Measurements from ENCODE around the gene CSF2.

The CSF2 gene

DNA sequence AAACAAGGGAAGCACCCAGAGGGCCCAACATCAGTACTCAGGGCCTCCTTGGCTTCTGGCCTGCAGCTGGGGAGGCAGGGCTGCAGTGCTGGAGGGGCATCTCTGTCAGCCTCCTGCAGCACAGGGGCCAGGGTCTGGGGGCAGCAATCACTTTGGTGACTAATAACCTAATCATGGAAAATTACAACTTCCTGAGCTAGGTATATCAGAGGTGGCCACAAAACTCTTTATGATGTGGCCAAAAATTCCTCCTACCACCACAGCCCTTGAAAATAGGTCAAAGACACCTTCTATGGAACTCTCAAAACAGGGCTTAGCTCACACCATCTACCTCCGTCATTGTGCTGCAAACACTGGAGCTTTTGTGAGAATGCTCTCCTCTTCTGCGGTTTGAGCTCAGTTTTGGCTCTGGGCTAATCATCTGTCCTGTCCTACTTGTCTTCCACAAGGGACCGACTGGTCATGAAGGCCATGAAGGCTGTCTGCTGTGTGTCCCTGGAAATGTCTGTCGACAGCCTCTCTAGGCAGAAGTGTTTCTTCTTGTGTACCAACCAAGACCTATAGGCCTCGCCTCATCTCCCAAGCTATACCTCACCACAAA is 28.6 kb downstream of the CSF2 start:
- H2BK12ac ChIP-seq (ENCODE audit: low read length in 2 of 2): peak overlapping the region; percentile 55 to 93
- no peak overlapping the region for H3K4me3 ChIP-seq (ENCODE audit: insufficient read depth in 1 of 2, low read depth in 1 of 2, low read length in 2 of 2)
- no peak for DNase-seq
- no peak overlapping the region for H3K27ac ChIP-seq (ENCODE audit: low read length, poor library complexity, severe bottlenecking)
- no peak overlapping the region for H3K4ac ChIP-seq (ENCODE audit: low read depth in 1 of 2, low read length in 2 of 2)
- no peak overlapping the region for H3K14ac ChIP-seq (ENCODE audit: low read length in 2 of 2)
- no peak overlapping the region for H2BK5ac ChIP-seq (ENCODE audit: low read depth, low read length, poor library complexity, severe bottlenecking)
- peak overlapping the region; percentile 47 for H4K91ac ChIP-seq (ENCODE audit: low read length)
- no peak overlapping the region for H3K9ac ChIP-seq (ENCODE audit: low read length)
- H4K8ac ChIP-seq (ENCODE audit: low read length): no peak overlapping the region
- no peaks in the 10 kb centered on the region for H3K27me3 ChIP-seq (ENCODE audit: control insufficient read depth in 1 of 2, insufficient read depth in 1 of 2, low read length in 2 of 2)
- H3K9me3 ChIP-seq (ENCODE audit: control insufficient read depth, low read length): no peaks in the 10 kb centered on the region
- WGBS: over 99% methylated on average over 4 of the region's 5 CpGs
- H3K4me1 ChIP-seq (ENCODE audit: control insufficient read depth, insufficient read depth, low read depth, low read length): peaks cover 15% of the 10 kb centered on the region
- H3K79me1 ChIP-seq (replicated peaks; ENCODE audit: low read length, poor library complexity, severe bottlenecking): no peaks in the 10 kb centered on the region
- no peak overlapping the region for H3K23ac ChIP-seq (ENCODE audit: low read length in 2 of 2)
- no peak overlapping the region for H2BK120ac ChIP-seq (ENCODE audit: low read depth, low read length)
- H2AFZ ChIP-seq (ENCODE audit: low read depth, low read length): no peak overlapping the region
- peak overlapping the region; percentile 44 for H2BK15ac ChIP-seq (ENCODE audit: low read depth, poor library complexity, severe bottlenecking)
- peak overlapping the region in 1 of 2 experiments; percentile 54 for H3K18ac ChIP-seq (ENCODE audit: low read depth in 1 of 2, low read length in 2 of 2)
- H3K36me3 ChIP-seq (ENCODE audit: control insufficient read depth in 1 of 2, insufficient read depth in 2 of 2, low read depth in 1 of 2, low read length in 2 of 2): no peaks in the 10 kb centered on the region
- H2AK5ac ChIP-seq (ENCODE audit: low read length, severe bottlenecking): no peak overlapping the region
- no peak overlapping the region for H3K4me2 ChIP-seq (ENCODE audit: low read length, poor library complexity, severe bottlenecking)

- H3K4me1 ChIP-seq (ENCODE audit: control insufficient read depth, insufficient read depth, low read depth, low read length): peaks cover 15% of the 10 kb centered on the region
- H2BK12ac ChIP-seq (ENCODE audit: low read length in 2 of 2): peak overlapping the region; percentile 20 to 91
- H3K23ac ChIP-seq (ENCODE audit: low read length in 2 of 2): no peak overlapping the region
- H3K36me3 ChIP-seq (ENCODE audit: control insufficient read depth in 1 of 2, insufficient read depth in 2 of 2, low read depth in 1 of 2, low read length in 2 of 2): no peaks in the 10 kb centered on the region
- no peak overlapping the region for H2BK120ac ChIP-seq (ENCODE audit: low read depth, low read length)
- H2BK5ac ChIP-seq (ENCODE audit: low read depth, low read length, poor library complexity, severe bottlenecking): no peak overlapping the region
- no peak overlapping the region for H3K14ac ChIP-seq (ENCODE audit: low read length in 2 of 2)
- H3K4ac ChIP-seq (ENCODE audit: low read depth in 1 of 2, low read length in 2 of 2): peak overlapping the region; percentile 52 to 55
- no peaks in the 10 kb centered on the region for H3K27me3 ChIP-seq (ENCODE audit: control insufficient read depth in 1 of 2, insufficient read depth in 1 of 2, low read length in 2 of 2)
- peak overlapping the region; percentile 20 for H2BK15ac ChIP-seq (ENCODE audit: low read depth, poor library complexity, severe bottlenecking)
- WGBS: 88% methylated on average over 3 of the region's 3 CpGs
- no peak overlapping the region for H3K27ac ChIP-seq (ENCODE audit: low read length, poor library complexity, severe bottlenecking)
- H2AFZ ChIP-seq (ENCODE audit: low read depth, low read length): no peak overlapping the region
- peak overlapping the region; percentile 28 for H4K8ac ChIP-seq (ENCODE audit: low read length)
- DNase-seq: no peak
- peak overlapping the region; percentile 82 for H3K9ac ChIP-seq (ENCODE audit: low read length)
- H4K91ac ChIP-seq (ENCODE audit: low read length): peak overlapping the region; percentile 36
- H2AK5ac ChIP-seq (ENCODE audit: low read length, severe bottlenecking): peak overlapping the region; percentile 68
- H3K79me1 ChIP-seq (replicated peaks; ENCODE audit: low read length, poor library complexity, severe bottlenecking): no peaks in the 10 kb centered on the region
- H3K9me3 ChIP-seq (ENCODE audit: control insufficient read depth, low read length): no peaks in the 10 kb centered on the region
- H3K4me2 ChIP-seq (ENCODE audit: low read length, poor library complexity, severe bottlenecking): no peak overlapping the region
- H3K18ac ChIP-seq (ENCODE audit: low read depth in 1 of 2, low read length in 2 of 2): peak overlapping the region; percentile 16 to 83
- no peak overlapping the region for H3K4me3 ChIP-seq (ENCODE audit: insufficient read depth in 1 of 2, low read depth in 1 of 2, low read length in 2 of 2)
Observed at GRCh38 chr5:132102944-132103331, 29.3 kb downstream of the CSF2 start.

DNA sequence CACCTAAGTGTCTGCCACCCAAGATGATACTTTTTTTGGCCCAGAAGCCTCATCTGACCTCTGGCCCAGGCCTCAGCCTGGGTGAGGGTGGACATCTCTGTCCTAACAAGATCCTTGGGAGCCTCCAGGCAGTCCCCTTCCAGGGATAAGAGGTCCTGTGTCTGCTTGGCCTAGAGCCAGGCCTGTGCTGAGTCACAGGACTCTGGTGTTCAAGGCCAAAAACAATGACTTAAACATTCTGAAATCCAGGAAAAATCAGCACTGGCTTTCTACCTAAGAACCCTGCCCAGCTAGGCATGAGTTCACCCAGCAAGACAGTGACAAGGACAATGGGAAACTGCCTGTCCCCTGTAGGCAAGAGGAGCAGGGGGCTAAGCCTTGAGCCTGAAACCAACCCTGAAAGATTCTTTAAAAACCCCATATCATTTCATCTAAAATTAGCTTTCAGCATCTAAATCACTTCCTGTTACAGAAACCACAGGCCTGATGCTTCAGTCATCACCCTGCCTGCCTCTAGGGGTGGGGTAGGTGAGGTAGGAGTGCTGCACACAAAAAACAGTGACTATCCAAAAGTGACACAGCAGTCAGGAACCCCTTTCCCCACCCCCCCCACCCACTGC is 29.9 kb downstream of the CSF2 start:
- H3K27ac ChIP-seq (ENCODE audit: low read length, poor library complexity, severe bottlenecking): peak overlapping the region; percentile 53
- H2AK5ac ChIP-seq (ENCODE audit: low read length, severe bottlenecking): peak overlapping the region; percentile 68
- no peak overlapping the region for H3K14ac ChIP-seq (ENCODE audit: low read length in 2 of 2)
- H3K27me3 ChIP-seq (ENCODE audit: control insufficient read depth in 1 of 2, insufficient read depth in 1 of 2, low read length in 2 of 2): no peaks in the 10 kb centered on the region
- peak; percentile 96 for DNase-seq
- peak overlapping the region; percentile 16 to 83 for H3K18ac ChIP-seq (ENCODE audit: low read depth in 1 of 2, low read length in 2 of 2)
- H2BK120ac ChIP-seq (ENCODE audit: low read depth, low read length): no peak overlapping the region
- H3K4me3 ChIP-seq (ENCODE audit: insufficient read depth in 1 of 2, low read depth in 1 of 2, low read length in 2 of 2): no peak overlapping the region
- peak overlapping the region; percentile 82 for H3K9ac ChIP-seq (ENCODE audit: low read length)
- H3K79me1 ChIP-seq (replicated peaks; ENCODE audit: low read length, poor library complexity, severe bottlenecking): no peaks in the 10 kb centered on the region
- H3K4ac ChIP-seq (ENCODE audit: low read depth in 1 of 2, low read length in 2 of 2): peak overlapping the region; percentile 52 to 55
- peak overlapping the region in 1 of 2 experiments; percentile 91 for H2BK12ac ChIP-seq (ENCODE audit: low read length in 2 of 2)
- H3K23ac ChIP-seq (ENCODE audit: low read length in 2 of 2): no peak overlapping the region
- H2BK15ac ChIP-seq (ENCODE audit: low read depth, poor library complexity, severe bottlenecking): peak overlapping the region; percentile 20
- no peak overlapping the region for H3K4me2 ChIP-seq (ENCODE audit: low read length, poor library complexity, severe bottlenecking)
- no peaks in the 10 kb centered on the region for H3K9me3 ChIP-seq (ENCODE audit: control insufficient read depth, low read length)
- no peak overlapping the region for H4K8ac ChIP-seq (ENCODE audit: low read length)
- no peaks in the 10 kb centered on the region for H3K36me3 ChIP-seq (ENCODE audit: control insufficient read depth in 1 of 2, insufficient read depth in 2 of 2, low read depth in 1 of 2, low read length in 2 of 2)
- H2BK5ac ChIP-seq (ENCODE audit: low read depth, low read length, poor library complexity, severe bottlenecking): no peak overlapping the region
- H4K91ac ChIP-seq (ENCODE audit: low read length): peak overlapping the region; percentile 36
- H3K4me1 ChIP-seq (ENCODE audit: control insufficient read depth, insufficient read depth, low read depth, low read length): peaks cover 14% of the 10 kb centered on the region
- H2AFZ ChIP-seq (ENCODE audit: low read depth, low read length): no peak overlapping the region

GRCh38 chr5:132103969-132104391 is 30.4 kb downstream of the CSF2 start:
- Histone ChIP-seq H3K4me3 (ENCODE audit: insufficient read depth in 1 of 2, low read depth in 1 of 2, low read length in 2 of 2) (no peak overlapping the region), H4K8ac (ENCODE audit: low read length) (peak overlapping the region; percentile 87), H2AFZ (ENCODE audit: low read depth, low read length) (no peak overlapping the region), H3K4me1 (ENCODE audit: control insufficient read depth, insufficient read depth, low read depth, low read length) (peaks cover 13% of the 10 kb centered on the region), H3K27me3 (ENCODE audit: control insufficient read depth in 1 of 2, insufficient read depth in 1 of 2, low read length in 2 of 2) (no peaks in the 10 kb centered on the region), H3K9me3 (ENCODE audit: control insufficient read depth, low read length) (no peaks in the 10 kb centered on the region), H3K23ac (ENCODE audit: low read length in 2 of 2) (no peak overlapping the region), H2BK120ac (ENCODE audit: low read depth, low read length) (no peak overlapping the region), H3K36me3 (ENCODE audit: control insufficient read depth in 1 of 2, insufficient read depth in 2 of 2, low read depth in 1 of 2, low read length in 2 of 2) (no peaks in the 10 kb centered on the region), H3K79me1 (replicated peaks; ENCODE audit: low read length, poor library complexity, severe bottlenecking) (no peaks in the 10 kb centered on the region), H3K18ac (ENCODE audit: low read depth in 1 of 2, low read length in 2 of 2) (peak overlapping the region; percentile 68 to 73), H2BK12ac (ENCODE audit: low read length in 2 of 2) (peak overlapping the region; percentile 76 to 93), H3K14ac (ENCODE audit: low read length in 2 of 2) (peak overlapping the region in 1 of 2 experiments; percentile 5), H3K9ac (ENCODE audit: low read length) (peak overlapping the region; percentile 74), H4K91ac (ENCODE audit: low read length) (no peak overlapping the region), H3K27ac (ENCODE audit: low read length, poor library complexity, severe bottlenecking) (no peak overlapping the region), H2BK5ac (ENCODE audit: low read depth, low read length, poor library complexity, severe bottlenecking) (no peak overlapping the region), H2BK15ac (ENCODE audit: low read depth, poor library complexity, severe bottlenecking) (no peak overlapping the region), H2AK5ac (ENCODE audit: low read length, severe bottlenecking) (peak overlapping the region; percentile 27), H3K4ac (ENCODE audit: low read depth in 1 of 2, low read length in 2 of 2) (peak overlapping the region in 1 of 2 experiments; percentile 29), H3K4me2 (ENCODE audit: low read length, poor library complexity, severe bottlenecking) (no peak overlapping the region)
- WGBS: 95% methylated on average over 6 of the region's 6 CpGs
- no peak for DNase-seq
